ENCODE measurements around the gene CHP1. TPM values are rescaled to one million over a fixed set of nuclear protein-coding genes. Genes with fewer than 3 reads are reported as not detected.
"Not testable (repeated sequence)": the region's sequence is repeated elsewhere in the genome, so short reads cannot be mapped to it uniquely, and the experiment has no call there.

Gene CHP1
- total RNA-seq, 2 donors from 2014 or later, result 29.8 to 40.1 TPM

DNA sequence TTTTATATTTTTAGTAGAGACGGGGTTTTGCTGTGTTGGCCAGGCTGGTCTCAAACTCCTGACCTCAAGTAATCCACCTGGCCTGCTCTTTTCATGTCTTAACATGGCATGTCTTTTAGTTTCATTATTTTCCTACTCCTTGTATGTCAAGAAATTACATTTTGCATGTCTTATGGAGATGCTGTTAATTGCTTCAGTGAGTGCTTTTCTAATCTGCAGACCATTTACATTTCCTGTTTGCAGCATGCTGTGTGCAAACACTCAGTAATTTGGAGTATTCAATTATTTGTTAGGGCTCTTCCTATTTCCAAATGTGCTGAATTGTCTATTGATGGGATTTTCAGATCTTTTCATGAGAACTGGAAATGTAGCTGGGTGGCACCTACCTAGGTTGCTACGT, 70.1 kb downstream of the CHP1 start:
- not testable (repeated sequence) for H3K4me1 Mint-ChIP-seq; H3K27me3 Mint-ChIP-seq; ATAC-seq (replicated peaks); H3K27ac Mint-ChIP-seq; H3K4me3 Mint-ChIP-seq; H3K9me3 Mint-ChIP-seq
- H3K36me3 Mint-ChIP-seq (ENCODE audit: low read depth), result peaks cover 58% of the 10 kb centered on the region

DNA sequence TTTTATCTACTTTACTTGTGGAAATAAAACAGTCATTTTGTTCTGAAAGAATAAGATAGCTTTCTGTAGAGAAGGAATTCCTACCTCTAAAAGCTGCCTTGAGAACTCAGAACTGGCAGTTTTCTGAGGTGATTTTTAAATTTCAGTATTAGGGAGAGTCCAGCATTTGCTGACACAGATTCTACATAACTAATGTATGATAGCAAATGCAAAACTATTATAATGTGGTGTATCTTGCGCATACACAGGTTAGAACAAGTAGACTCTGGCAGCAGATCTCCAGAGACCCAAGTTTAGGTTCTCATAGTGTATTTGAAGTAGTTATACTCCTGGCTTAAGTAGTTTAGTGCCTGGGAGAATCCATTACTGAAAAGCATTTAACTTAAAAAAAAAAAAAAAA, 70.5 kb downstream of the CHP1 start:
- Mint-ChIP-seq H3K36me3 (ENCODE audit: low read depth) (peaks cover 54% of the 10 kb centered on the region), H3K4me3 (no peak overlapping the region), H3K27ac (no peak overlapping the region), H3K9me3 (no peaks in the 10 kb centered on the region), H3K4me1 (peaks cover 6% of the 10 kb centered on the region), H3K27me3 (no peaks in the 10 kb centered on the region)
- ATAC-seq (replicated peaks), result no peak

DNA sequence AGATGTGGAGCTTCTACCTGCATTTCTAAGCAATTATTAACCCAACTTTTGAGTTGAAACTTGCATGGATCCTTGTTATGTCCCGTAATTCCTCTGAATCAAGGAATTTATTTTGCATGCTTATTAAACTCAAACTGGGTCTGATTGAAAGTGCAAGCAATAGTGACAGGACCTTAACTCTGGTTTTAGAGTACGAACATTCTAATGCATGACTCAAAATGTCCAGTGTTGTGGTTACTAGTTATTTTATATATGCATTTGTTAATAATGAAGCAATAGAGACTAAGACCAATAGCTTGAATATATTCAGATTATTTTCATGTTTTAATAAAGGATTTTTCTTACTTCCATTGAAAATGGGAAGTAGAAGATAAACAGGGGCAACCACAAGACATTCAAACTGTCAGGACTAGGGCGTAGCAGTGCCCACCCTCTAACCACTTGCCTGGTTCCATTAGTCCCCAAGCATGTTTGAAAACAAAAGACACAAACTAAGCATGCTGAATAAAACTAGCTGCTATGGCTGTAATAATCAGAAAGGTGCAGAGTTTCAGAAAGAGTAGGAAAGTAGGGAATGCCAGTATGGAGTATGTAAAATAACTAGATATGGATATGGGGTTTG, 73.2 kb downstream of the CHP1 start:
- Mint-ChIP-seq H3K27ac (no peak overlapping the region), H3K9me3 (no peaks in the 10 kb centered on the region), H3K4me1 (peaks cover 6% of the 10 kb centered on the region), H3K36me3 (ENCODE audit: low read depth) (peaks cover 35% of the 10 kb centered on the region), H3K27me3 (no peaks in the 10 kb centered on the region), H3K4me3 (no peak overlapping the region)
- ATAC-seq (replicated peaks), result no peak

- H3K9me3 Mint-ChIP-seq, result no peaks in the 10 kb centered on the region
- peaks cover 26% of the 10 kb centered on the region for H3K36me3 Mint-ChIP-seq (ENCODE audit: low read depth)
- no peak for ATAC-seq (replicated peaks)
Measured at GRCh38 chr15:41307679-41308078, 76.6 kb downstream of the CHP1 start.

DNA sequence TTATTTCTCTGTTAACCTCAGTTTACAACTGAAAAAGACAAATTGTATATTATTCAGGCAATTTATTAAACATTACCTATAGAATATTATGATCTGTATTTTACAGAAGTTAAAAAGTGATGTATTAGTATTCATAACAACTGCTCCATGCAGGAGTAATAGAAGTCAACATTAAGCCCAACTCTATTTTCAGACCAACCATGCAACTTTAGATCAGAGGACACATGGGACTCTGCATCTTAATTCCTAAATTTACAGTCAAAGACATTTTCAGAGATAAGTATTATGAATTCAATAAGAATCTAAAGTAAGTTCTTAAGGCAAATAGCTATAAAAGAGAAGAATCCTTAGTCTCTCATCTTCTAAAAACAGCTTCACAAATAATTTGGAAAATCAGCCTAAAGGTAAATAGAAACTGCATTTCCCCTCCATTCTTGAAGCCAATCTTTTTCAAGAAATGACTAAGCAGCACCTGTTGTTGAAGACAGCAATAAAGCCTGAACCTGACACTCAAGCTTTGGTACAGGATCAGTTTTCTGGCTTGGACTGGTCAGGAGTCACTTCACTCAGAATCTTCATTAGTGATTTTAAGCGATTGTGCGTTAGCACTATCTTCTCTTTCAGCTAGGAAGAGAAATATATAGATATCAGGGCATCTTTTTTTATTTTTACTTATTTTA, 78.3 kb downstream of the CHP1 start:
- Mint-ChIP-seq H3K27me3 (no peaks in the 10 kb centered on the region), H3K36me3 (ENCODE audit: low read depth) (peaks cover 38% of the 10 kb centered on the region), H3K4me1 (no peaks in the 10 kb centered on the region), H3K27ac (no peak overlapping the region), H3K9me3 (no peaks in the 10 kb centered on the region), H3K4me3 (no peak overlapping the region)
- no peak for ATAC-seq (replicated peaks)

More at GRCh38 chr15:41307679-41308078, 76.6 kb downstream of the CHP1 start:
- Mint-ChIP-seq H3K4me1 (no peaks in the 10 kb centered on the region), H3K27me3 (no peaks in the 10 kb centered on the region), H3K27ac (no peak overlapping the region), H3K4me3 (no peak overlapping the region)

DNA sequence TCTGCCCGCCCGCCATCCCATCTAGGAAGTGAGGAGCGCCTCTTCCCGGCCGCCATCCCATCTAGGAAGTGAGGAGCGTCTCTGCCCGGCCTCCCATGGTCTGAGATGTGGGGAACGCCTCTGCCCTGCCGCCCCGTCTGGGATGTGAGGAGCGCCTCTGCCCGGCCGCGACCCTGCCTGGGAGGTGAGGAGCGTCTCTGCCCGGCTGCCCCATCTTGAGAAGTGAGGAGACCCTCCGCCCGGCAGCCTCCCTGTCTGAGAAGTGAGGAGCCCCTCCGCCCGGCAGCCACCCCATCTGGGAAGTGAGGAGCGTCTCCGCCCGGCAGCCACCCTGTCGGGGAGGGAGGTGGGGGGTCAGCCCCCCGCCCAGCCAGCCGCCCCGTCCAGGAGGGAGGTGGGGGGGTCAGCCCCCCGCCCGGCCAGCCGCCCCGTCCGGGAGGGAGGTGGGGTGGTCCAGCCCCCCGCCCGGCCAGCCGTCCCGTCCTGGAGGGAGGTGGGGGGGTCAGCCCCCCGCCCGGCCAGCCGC, 89.8 kb downstream of the CHP1 start:
- H3K4me1 Mint-ChIP-seq; H3K27ac Mint-ChIP-seq; ATAC-seq (replicated peaks): not testable (repeated sequence)

GRCh38 chr15:41323611-41324010, 92.5 kb downstream of the CHP1 start:
- no peaks in the 10 kb centered on the region for H3K27me3 Mint-ChIP-seq

More for the DNA sequence above, 89.8 kb downstream of the CHP1 start:
- not testable (repeated sequence) for H3K27me3 Mint-ChIP-seq; H3K4me3 Mint-ChIP-seq; H3K9me3 Mint-ChIP-seq; H3K36me3 Mint-ChIP-seq (ENCODE audit: low read depth)

DNA sequence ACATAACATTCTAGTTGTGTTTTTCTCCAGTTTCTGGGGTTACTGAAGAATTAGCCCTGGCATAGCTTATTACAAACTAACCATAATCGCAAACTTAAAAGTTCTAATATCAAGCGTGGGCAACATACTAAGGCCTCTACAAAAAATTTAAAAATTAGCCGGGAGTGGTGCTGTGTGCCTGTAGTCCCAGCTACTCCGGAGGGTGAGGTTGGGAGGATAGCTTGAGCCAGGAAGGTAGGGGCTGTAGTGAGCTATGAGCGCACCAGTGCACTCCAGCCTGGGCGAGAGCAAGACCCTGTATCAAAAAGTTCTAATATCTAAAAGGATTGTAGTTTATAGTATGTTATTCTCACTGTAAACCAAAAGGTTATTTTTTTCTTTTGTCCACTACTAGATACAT, 100.2 kb downstream of the CHP1 start:
- no peaks in the 10 kb centered on the region for H3K9me3 Mint-ChIP-seq
- H3K27me3 Mint-ChIP-seq, result no peaks in the 10 kb centered on the region
- peak overlapping the region; percentile 95 for H3K4me3 Mint-ChIP-seq
- ATAC-seq (replicated peaks), result no peak
- H3K4me1 Mint-ChIP-seq, result peaks cover 10% of the 10 kb centered on the region
- peaks cover 30% of the 10 kb centered on the region for H3K36me3 Mint-ChIP-seq (ENCODE audit: low read depth)
- peak overlapping the region; percentile 93 for H3K27ac Mint-ChIP-seq

More at GRCh38 chr15:41323611-41324010, 92.5 kb downstream of the CHP1 start:
- peak; percentile 80 for ATAC-seq (replicated peaks)
- no peak overlapping the region for H3K27ac Mint-ChIP-seq
- no peaks in the 10 kb centered on the region for H3K4me1 Mint-ChIP-seq
- H3K4me3 Mint-ChIP-seq, result no peak overlapping the region
- no peaks in the 10 kb centered on the region for H3K36me3 Mint-ChIP-seq (ENCODE audit: low read depth)
- no peaks in the 10 kb centered on the region for H3K9me3 Mint-ChIP-seq

Other genes starting within 250 kb of the CHP1 start
- 10 to 100 TPM; 22.8 to 25.9 TPM for gene INO80, start 115.0 kb upstream of the CHP1 start, total RNA-seq
- gene EXD1, start 511 bp upstream of the CHP1 start, total RNA-seq, result under 1 TPM in 1 of 2 donors, not detected in 1; 0.16 TPM
- gene OIP5, start 101.3 kb downstream of the CHP1 start, total RNA-seq, result 10 to 100 TPM in 1 of 2 donors, 1 to 10 TPM in 1; 9.2 to 13.6 TPM
- 100 to 1,000 TPM; 201 to 270 TPM for gene NUSAP1, start 101.6 kb downstream of the CHP1 start, total RNA-seq
- gene NDUFAF1, start 171.2 kb downstream of the CHP1 start, total RNA-seq, result 10 to 100 TPM; 13.1 to 21.2 TPM
- 10 to 100 TPM; 23.6 to 38.2 TPM for gene RTF1, start 185.8 kb downstream of the CHP1 start, total RNA-seq